MM.1S (cell line): Measurements from ENCODE around the gene VAC14.

Experiments
- EZH2 ChIP-seq: fragments of 300-600 bp; sonication (generic); optimal IDR thresholded peaks from 2 replicates; pipeline ENCODE3; 2017; ENCODE audit warnings: low read depth, mild to moderate bottlenecking, antibody characterized with exemption, low read length, mixed read lengths
- EZH2phosphoT487 ChIP-seq: fragments of 300-600 bp; sonication (generic); IDR thresholded peaks from 2 replicates; pipeline ENCODE4 v1.6.1; 2018; ENCODE audit warnings: antibody characterized with exemption, low read length
- TF ChIP-seq, protein P1 (sequence below): fragments of 300-600 bp; sonication (generic); IDR thresholded peaks from 2 replicates; pipeline ENCODE4 v1.5.1; 2016; ENCODE audit warnings: antibody characterized with exemption, low read length, mixed read lengths

DNA sequence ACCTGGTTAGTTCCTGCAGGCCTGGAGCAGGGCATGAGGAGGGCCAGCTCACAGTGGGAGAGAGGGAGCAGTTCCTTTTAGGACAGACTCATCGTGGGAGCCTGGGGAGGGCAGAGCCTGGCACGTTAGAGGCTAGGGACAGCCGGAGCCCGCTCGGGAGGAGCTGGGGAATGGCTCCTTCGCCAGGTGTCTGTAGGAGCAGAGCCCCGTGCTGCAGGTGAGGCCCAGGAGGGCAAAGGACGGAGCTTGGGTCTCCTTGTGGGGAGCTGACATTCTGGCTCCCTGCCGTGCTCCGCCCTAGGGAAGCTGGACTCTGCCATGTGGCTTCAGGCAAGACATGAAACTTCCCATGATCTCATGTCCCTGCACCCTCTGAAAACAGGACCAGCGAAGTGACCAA lies 96.4 kb downstream of the VAC14 start:
- TF ChIP-seq, protein P1, sequence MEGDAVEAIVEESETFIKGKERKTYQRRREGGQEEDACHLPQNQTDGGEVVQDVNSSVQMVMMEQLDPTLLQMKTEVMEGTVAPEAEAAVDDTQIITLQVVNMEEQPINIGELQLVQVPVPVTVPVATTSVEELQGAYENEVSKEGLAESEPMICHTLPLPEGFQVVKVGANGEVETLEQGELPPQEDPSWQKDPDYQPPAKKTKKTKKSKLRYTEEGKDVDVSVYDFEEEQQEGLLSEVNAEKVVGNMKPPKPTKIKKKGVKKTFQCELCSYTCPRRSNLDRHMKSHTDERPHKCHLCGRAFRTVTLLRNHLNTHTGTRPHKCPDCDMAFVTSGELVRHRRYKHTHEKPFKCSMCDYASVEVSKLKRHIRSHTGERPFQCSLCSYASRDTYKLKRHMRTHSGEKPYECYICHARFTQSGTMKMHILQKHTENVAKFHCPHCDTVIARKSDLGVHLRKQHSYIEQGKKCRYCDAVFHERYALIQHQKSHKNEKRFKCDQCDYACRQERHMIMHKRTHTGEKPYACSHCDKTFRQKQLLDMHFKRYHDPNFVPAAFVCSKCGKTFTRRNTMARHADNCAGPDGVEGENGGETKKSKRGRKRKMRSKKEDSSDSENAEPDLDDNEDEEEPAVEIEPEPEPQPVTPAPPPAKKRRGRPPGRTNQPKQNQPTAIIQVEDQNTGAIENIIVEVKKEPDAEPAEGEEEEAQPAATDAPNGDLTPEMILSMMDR, result no peak
- no peak for TF ChIP-seq EZH2
- no peak for TF ChIP-seq EZH2phosphoT487
